Activated gamma-delta T cell treated with anti-CD3 and anti-CD28 coated beads, Interleukin-2, amount 50 U/mL, for 16 hours (primary cell): Measurements from ENCODE around the gene GPD1.
"Not testable (repeated sequence)": the region's sequence is repeated elsewhere in the genome, so short reads cannot be mapped to it uniquely, and the experiment has no call there.

Experiments used
- DNase-seq: peaks from one replicate; pipeline ENCODE4 v3.0.0-alpha.2; 2020; ENCODE audit warnings: low read depth

GPD1 gene

DNA sequence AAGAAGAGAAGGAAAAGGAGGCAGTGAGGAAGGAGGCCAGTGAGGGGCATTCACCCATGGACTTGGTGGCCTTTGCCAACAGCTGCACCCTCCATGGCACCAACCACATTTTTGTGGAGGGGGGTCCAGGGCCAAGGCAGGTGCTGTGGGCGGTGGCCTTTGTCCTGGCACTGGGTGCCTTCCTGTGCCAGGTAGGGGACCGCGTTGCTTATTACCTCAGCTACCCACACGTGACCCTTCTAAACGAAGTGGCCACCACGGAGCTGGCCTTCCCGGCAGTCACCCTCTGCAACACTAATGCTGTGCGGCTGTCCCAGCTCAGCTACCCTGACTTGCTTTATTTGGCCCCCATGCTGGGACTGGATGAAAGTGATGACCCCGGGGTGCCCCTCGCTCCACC is 30.1 kb upstream of the GPD1 start:
- no peak for DNase-seq

DNA sequence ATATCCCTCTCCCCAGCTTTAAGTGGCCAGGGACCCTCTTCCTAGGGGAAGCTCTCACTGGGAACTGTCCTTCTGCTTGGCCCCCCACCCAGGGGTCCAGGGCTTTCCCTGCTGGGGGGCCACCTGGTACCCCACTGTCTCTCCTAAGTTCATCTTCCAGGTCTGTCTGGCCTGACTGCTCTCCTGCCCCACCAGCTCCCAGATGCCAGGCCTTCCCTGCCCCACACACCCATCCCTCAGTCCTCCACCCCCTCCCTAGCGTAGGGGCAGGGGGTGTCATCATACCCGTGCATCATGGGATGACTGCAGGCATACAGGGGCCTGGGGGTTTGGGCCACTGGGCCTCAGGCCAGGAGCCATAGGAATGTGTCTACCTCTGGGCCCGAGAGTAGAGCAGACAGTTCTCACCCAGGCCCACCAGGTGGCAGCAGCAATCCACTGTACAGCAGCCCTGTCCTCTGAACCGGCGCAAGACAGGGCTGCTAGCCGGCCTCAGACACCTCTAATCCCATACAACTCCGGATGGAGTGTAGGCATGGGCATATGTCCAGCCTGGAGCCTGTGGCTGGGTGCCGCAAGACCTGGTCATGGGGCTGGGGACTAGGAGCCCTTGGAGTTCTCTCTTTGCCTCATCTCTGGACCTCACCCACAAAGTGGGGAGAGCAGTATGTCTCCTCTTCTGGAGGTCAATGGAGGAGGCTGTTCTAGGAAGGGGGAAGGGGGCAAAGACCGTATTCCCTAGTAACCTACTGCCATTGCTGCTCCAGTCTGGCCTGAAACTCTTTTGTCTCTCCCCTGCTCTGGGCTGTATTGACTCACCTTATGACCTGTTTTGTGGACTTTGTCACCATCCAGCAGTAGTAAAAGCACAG is 28.6 kb upstream of the GPD1 start:
- peak; percentile 73 for DNase-seq

DNA sequence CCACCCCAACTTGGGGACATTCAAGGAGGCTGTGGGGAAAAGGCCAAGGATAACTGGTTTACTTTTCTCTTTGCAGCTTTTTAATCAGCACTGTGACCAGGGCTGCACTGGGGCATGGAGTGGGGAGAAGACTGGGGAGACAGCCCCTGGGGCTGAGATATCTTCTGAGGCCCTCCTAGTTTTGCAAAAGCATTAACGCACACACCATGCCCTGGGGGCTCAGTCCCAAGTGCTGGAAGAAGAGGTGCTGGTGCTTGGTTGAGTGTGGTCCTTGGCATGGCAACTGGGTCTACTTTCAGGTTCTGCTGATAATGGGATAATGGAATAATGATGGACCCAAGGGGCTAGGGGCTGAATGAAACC is 28.0 kb upstream of the GPD1 start:
- no peak for DNase-seq

DNA sequence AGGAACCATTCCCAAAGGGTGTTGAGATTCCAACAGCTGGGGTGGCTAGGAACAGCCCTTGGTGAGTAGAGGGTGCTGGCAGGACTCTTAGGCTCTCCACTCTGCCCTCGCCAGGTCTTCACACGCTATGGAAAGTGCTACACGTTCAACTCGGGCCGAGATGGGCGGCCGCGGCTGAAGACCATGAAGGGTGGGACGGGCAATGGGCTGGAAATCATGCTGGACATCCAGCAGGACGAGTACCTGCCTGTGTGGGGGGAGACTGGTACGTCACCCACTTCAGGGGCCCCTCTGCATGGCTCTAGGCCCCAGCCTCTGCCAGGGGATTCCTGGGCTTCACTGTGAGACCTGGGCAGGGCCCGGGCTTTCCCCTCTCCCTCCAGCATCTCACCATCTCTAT is 26.7 kb upstream of the GPD1 start:
- DNase-seq = no peak

DNA sequence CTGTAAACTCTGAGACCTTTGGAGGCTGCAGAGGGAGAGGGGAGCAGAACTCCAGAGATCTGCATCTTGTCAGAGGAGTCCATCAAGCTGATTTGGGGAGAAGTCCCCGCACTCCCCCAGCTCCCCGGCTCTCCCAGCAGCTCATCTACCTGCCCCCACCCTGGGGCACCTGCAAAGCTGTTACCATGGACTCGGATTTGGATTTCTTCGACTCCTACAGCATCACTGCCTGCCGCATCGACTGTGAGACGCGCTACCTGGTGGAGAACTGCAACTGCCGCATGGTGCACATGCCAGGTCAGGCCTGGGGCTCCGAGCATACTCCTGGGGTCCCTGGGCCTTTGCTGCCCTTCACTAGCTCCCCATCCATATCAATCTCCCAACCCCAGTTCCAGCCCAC is 25.5 kb upstream of the GPD1 start:
- DNase-seq = no peak

DNA sequence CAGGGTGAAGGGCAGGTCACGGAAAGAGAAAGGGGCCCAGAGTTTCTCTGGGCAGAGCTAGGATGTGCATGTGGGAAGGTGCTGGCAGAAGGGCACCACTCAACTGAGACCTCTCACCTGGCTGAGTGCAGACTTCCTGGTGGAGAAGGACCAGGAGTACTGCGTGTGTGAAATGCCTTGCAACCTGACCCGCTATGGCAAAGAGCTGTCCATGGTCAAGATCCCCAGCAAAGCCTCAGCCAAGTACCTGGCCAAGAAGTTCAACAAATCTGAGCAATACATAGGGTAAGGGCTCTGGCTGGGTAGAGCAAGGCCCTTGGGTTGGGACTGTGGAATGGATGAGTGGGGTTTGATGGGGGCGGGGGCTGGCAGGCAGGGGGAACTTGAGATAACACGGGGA is 24.0 kb upstream of the GPD1 start:
- DNase-seq = no peak

DNA sequence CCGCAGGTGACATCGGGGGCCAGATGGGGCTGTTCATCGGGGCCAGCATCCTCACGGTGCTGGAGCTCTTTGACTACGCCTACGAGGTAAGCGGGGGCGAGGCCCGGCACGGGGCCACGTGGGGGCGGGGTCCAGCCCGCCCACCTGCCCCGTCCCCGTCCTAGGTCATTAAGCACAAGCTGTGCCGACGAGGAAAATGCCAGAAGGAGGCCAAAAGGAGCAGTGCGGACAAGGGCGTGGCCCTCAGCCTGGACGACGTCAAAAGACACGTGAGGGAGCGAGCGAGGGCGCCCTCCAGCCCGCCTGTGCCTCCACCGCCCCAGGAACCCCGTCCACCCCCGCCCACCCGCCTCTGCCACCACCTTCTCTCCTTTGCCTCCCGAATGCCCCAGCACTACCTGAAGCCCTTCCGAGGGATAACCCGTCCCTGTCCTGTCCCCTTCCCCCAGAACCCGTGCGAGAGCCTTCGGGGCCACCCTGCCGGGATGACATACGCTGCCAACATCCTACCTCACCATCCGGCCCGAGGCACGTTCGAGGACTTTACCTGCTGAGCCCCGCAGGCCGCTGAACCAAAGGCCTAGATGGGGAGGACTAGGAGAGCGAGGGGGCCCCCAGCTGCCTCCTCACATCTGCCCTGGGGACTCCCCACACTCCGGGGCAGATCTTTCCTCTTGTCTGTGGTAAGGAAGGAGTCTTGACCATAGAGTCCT is 22.6 kb upstream of the GPD1 start:
- DNase-seq = no peak

DNA sequence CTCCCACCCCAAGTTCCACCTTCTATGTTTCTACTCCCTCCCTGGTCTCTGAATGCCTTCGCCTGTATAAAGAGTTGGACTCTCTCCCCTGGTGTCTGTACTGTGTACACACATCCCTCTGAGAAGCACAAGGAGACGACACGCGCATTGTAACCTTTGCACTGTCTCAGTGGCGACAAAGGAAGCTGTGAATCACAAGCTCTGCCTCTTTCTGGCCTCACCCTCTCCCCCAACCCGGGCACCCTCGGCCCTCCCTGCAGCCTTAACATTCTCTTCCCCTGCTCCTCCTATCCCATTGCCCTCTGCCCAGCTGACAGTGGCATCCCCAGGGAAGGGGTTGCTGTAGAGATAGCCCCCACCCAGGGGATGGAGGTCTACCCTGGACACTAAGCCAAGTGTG is 21.2 kb upstream of the GPD1 start:
- no peak for DNase-seq

DNA sequence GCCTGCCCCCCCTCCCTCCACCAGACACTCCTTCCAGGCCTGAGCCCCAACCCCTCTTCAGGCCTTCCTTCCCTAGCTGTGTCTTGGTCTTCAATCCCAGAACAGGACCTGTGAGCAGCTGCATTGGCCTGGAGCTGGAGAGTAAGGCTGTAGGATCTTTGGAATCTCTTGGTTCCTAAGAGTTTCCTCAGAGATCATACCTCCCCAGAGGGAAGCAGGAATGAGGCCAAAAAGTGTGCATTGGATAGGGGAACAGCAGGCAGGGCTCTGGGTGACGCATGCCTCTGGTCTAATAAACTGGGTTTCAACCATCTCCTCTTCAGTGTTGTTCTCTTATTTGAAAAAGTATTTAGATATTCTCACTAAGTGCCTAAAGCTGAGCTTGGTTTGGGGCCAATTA is 20.5 kb upstream of the GPD1 start:
- no peak for DNase-seq

DNA sequence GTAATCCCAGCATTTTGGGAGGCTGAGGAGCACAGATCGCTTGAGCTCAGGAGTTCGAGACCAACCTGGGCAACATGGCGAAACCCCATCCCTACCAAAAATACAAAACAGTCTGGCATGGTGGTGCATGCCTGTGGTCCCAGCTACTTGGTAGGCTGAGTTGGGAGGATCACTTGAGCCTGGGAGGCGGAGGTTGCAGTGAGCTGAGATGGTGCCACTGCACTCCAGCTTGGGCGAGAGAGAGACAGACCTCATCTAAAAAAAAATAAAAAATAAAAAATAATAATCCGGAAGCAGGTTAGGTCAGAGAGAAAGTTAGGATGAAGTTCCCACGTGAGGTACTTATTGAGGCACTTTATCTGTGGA is 19.4 kb upstream of the GPD1 start:
- DNase-seq = not testable (repeated sequence)

DNA sequence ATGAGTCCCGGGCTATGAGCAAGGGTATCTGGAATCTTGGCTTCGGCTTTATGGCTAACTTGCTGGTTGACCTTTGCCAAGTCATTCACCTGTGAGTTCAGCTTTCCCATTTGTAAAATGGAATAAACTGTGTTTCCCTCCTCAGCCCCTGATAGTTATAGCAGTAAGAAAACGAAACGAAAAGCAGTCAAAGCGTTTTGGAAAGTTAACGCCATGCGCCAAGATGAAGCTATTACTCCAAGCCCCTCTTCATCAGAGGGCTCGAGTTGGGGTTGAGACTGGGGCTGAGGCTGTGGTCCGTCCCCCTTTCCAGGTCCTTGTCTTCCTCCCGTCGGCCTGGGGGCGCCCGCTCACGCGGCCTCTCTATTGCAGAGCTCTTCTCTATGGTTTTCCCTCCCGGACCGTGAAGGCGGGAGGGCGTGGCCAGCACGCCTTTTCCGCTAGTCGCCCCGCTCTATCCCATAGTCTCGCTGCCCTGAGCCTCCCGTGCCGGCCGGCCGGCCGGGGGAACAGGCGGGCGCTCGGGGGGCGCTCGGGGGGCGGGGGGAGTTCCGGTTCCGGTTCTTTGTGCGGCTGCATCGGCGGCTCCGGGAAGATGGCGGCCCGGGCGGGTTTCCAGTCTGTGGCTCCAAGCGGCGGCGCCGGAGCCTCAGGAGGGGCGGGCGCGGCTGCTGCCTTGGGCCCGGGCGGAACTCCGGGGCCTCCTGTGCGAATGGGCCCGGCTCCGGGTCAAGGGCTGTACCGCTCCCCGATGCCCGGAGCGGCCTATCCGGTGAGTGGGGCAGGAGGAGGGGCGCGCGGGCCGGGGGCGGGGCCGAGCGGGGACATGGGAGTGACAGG is 18.8 kb upstream of the GPD1 start, which contains the start of gene SMARCD1:
Gene SMARCD1, plus strand, starts transcription at position 568 of the 840 bp plus-strand sequence. Its CDS starts 28 bp downstream, at position 596.
- peak; percentile 81 for DNase-seq

DNA sequence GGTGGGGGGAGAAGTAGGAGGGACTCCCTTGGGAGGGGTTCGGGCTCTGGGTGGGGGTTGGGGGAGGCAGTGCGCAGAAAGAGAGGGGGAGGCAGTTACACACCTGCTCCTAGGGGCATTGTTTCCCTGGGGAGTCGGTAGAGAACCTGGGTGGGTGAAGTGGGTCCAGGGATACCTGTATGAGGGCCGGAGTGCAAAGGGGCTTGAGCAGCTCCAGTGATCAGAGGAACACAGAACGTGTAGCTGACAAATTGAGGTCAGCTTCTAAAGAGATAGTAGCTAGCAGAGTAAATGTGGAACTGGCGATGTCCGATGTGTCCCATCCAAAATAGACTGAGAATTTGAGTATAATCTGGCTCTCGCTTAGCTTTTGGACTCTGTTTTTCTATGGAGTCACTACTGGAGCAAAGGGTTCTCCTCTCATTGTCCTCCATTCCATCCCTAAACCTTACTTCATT is 18.2 kb upstream of the GPD1 start:
- DNase-seq = no peak

DNA sequence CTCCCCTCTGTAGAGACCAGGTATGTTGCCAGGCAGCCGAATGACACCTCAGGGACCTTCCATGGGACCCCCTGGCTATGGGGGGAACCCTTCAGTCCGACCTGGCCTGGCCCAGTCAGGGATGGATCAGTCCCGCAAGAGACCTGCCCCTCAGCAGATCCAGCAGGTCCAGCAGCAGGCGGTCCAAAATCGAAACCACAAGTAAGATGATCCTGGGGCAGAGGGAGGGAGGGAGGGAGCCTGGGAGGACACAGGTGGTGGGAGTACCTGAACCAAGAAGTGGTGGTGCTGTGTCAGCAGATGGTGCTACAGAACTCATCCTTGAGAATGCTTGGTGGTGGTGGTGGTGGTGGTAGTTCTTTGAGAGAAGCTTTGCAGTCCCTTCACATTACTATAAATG is 17.7 kb upstream of the GPD1 start:
- DNase-seq = no peak

DNA sequence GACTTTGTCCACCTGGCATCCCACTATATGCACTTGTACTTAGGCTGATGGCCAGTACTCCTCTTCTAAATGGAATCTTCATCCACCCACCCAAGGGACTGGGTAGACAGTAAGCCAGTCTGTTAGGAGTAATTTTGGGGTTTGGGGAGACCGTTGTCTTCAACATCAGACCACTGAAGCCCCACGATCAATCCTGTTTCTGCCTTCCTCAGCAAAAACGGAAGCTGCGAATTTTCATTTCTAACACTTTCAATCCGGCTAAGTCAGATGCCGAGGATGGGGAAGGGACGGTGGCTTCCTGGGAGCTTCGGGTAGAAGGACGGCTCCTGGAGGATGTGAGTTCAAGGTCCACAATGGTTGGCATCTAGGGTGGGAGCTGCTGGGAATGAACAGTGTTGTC is 16.7 kb upstream of the GPD1 start:
- no peak for DNase-seq

DNA sequence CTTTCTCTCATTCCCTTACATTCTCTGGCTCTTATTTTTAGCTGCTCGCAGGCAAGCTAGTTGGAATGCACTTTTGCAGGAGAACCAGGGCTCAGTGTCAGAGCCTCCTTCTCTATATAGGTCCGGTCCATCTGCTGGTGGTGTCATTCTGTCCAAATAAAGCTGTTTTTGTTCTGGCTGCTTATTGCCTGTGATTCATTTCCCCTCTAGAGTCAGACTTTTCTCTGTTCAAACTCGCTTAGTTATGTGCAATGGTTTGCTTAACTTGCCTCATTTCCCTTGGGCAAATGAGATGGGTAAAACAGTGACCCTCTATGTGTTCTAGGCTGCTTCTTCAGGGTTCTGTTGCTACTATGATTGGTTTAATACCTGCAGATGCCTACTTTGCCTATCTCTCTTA is 15.8 kb upstream of the GPD1 start:
- no peak for DNase-seq

DNA sequence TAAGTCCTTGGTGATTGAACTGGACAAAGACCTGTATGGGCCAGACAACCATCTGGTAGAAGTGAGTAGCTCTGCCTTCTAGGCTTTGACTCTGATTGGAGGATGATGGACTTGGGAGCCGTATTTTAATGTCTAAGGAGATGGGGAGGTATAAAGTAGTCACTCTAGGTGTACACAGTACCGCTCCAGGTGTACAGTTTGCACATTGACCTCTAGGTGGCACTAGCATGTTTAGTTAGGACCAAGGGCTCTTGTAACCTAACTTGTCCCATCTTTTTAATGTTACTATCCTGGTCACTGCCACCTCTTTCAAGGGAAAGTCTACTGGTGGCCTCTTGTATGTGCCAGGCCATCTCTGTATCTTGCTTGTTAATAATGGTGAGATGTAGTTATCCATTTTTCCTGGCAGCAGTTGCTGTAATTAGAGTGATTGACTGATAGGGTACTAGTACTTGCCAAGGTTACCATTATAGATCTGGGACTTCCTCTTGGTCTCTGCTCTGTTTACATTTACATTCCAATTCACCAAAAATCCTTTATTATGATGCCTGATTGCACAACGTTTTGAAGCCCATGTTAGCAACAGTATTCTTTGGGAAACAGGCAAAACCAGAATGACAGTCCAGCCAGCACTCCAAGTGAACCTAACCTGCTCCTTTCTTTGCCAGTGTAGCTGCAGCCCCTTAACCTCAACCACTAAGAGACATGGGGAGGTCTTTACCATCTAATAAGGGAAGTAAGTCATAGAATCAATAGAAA is 15.1 kb upstream of the GPD1 start:
- peak; percentile 34 for DNase-seq

DNA sequence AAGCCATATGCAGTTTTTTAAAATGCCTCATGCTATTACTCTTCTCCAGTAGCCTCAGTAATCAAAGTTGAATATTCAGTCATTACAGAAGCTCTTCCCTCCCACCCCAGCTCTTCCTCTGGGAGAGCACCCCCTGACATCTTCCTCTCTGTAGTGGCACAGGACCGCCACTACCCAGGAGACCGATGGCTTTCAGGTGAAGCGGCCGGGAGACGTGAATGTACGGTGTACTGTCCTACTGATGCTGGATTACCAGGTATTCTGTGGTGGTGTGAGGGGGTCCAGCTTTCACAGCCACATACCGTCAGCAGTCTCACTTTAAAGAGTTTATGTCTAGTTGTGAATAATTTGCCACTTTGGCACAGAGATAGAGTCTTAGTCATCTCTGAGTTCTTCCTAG is 14.1 kb upstream of the GPD1 start:
- no peak for DNase-seq

DNA sequence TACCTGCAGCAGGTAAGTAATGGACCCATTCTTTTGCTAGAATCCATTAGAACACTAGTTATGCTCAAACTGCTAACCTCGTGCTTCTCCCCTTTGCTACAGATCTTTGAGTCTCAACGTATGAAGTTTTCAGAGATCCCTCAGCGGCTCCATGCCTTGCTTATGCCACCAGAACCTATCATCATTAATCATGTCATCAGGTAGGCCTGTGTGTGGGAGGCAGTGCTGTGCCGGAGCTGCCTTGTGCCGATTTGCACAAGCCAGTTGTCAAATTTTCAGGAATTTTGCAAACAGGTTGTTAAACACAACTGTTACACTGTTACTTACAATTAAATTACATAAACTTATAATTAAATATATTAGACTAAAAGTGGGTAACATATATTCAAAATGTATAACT is 13.4 kb upstream of the GPD1 start:
- DNase-seq = no peak

DNA sequence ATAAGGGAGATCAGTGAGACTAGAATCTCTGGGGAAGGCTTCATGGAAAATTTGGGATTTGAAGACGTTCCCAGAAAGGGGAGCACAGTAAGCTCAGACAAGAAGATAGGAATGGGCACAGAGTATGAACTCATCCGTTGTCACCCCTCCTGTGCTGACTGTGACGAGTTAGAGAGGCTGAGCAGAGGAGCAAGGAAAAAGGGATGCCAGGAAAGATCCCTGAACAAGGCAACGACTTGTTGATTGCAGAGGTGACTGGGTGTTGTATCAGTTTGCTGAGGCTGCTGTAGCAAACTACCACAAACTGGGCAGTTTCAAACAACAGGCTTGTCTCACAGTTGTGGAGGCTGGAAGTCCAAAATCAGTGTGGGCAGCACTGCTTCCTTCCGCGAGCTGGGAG is 5.9 kb upstream of the GPD1 start:
- no peak for DNase-seq

DNA sequence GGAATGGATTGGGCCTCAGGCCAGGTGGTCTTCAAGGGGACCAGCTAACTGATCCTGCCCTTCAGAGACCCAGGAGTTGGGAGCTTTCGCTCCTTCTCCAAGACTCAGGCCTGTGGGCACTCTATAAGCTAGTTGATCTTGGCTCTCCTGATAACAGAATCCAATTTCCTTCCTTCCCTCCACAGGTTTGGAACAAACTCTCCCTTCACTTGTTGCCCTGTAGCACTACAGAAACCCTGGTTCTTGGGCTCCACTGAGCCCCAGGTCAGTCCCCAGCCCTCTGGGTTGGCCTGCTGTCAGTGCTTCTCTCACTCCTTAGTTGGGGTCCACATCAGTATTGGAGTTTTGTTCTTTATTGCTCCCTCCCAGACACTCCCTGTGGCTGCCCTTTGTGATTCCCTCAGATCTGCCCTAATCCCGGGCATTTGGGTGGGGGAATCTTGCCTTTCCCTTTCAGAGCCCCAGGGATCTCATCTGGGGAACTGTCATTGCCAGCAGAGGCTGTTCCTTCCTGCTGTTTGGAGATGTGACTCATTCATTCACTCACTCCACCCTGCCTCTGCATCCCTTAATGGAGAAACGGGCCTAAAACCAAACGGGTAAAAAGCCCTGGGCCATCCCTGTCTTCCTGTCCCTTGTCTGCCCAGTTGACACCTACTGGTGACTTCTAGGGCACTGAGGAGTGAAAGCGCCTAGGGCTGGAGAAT is 4.4 kb upstream of the GPD1 start:
- no peak for DNase-seq

DNA sequence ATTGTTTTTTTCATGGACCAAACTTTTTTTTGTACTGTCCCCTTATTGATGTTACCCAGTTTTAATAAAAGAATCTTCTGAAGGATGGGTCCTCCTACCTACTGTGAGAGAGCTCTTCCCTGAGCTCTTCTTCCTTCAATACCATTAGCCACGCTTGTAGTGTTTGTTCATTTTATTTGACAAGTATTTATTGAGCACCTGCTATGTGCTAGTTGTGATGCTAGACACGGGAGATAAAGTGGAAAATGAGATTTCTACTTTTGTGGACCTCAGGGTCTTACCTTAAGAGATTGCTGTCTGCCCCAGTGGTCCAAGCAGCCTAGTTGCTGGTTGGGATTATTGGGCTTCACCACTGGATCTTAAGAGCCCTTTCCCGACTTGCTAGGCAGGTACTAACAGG is 3.2 kb upstream of the GPD1 start:
- no peak for DNase-seq
